Measurements from ENCODE around the gene ZSCAN20.
"Not testable (repeated sequence)": the region's sequence is repeated elsewhere in the genome, so short reads cannot be mapped to it uniquely, and the experiment has no call there.

ZSCAN20 gene

DNA sequence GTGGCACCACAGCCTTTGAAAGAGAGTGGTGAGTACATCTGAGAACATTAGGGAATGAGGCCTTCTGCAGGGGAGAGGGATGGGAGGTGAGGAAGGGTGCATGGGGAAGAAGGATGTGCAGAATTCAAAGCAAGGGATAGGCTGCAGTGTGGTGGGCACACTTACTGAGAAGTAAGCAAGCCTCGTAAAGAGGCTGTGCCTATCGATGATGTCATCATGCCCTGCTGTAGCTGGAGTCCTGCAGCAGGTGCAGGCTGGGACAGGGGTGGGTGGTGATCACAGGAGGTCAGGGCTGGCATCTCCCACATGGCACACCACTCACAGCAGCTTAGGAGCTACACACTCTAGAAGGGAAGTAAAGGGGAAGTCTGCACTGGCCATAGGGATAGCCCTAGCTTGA lies 16.2 kb downstream of the ZSCAN20 start:
- no peak for DNase-seq (ENCODE audit: low read depth)

DNA sequence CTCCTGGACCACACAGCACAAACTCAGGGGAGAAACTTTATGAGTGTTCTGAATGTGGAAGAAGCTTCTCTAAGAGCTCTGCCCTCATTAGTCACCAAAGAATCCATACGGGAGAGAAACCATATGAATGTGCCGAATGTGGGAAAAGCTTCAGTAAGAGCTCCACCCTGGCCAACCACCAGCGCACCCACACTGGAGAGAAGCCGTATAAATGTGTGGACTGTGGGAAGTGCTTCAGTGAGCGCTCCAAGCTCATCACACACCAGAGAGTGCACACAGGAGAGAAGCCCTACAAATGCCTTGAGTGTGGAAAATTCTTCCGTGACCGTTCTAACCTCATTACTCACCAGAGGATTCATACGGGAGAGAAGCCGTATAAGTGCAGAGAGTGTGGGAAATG lies 22.5 kb downstream of the ZSCAN20 start:
- no peak for DNase-seq (ENCODE audit: low read depth)

DNA sequence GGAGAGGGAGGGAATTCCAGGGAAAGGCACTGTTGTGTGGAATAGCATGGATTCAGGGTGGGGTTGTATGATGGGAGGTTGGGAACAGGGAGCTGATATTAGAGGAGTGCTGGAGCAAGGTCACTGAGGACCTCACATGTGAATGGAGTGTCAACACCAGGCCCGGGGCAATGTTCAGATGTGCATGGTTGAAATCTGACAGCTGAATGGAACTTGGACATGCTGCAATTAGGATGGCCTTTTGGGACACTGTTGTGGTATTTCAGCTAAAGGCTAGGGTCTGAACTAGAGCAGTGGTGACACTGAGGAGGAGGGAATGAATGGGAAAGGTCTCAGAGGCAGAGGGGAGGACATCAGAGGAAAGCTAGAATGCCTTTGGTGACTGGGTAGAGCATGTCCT lies 25.0 kb downstream of the ZSCAN20 start:
- DNase-seq (ENCODE audit: low read depth): no peak

DNA sequence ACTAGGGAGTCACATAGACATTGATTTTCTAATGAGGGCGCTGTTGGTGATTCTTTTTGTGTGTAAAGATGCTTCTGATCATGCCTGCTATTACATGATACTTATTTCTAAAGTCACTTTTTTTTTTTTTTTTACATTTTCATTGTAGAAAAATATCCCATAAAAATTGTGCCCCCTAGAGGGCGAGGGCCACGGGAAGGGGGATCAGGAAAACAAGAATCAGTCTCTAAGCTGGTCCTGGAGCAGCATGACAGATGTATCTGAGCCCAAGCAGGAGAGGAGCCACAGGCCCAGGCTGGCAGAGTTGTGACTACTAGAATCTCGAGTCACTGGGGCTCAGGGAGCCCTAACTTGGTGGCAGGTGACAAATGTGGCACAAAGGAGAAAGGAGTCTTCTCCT lies 28.1 kb downstream of the ZSCAN20 start:
- DNase-seq (ENCODE audit: low read depth): no peak

DNA sequence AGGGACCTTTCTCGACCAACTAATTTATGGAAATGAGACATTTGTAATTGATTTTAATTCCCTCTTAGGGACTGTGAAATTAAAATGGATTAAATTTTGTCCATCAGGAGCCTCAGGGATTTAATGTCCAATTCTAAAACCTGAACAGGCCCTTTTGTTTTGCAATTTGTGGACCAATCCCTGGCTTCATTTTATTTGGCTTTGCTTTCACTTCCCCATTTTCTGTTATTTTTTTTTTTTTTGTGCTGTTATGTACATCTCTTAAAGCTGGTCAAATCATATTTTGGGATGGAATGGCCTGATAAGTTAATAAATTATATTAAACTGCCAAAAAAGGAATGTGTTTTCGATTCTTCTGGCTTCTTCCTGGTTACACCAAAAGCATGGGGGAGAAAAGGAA lies 28.9 kb downstream of the ZSCAN20 start:
- no peak for DNase-seq (ENCODE audit: low read depth)

- DNase-seq (ENCODE audit: low read depth): no peak
Observed at GRCh38 chr1:33501774-33502173, 29.3 kb downstream of the ZSCAN20 start.

DNA sequence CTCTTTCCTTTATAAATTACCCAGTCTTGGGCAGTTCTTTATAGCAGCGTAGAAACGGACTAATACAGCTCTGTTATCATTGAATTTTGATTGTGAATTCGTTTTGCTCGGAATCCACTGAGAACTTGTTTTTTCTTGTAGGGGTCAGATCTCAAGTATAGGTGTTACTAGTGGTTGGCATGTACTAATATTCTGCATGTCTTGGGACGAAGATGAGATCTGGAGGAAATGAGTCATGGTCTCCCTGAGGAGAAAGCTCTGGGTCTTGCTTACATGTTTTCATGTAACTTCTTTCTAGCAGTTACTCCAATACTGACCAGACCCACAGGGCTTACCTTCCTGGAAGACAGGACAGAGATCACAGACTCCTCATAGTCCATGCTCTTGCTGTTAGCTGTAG lies 30.3 kb downstream of the ZSCAN20 start:
- no peak for DNase-seq (ENCODE audit: low read depth)

GRCh38 chr1:33503506-33503905 lies 31.1 kb downstream of the ZSCAN20 start:
- DNase-seq (ENCODE audit: low read depth): no peak

GRCh38 chr1:33507661-33508060 lies 35.2 kb downstream of the ZSCAN20 start:
- no peak for DNase-seq (ENCODE audit: low read depth)

GRCh38 chr1:33508151-33508550 lies 35.7 kb downstream of the ZSCAN20 start:
- DNase-seq (ENCODE audit: low read depth): no peak

DNA sequence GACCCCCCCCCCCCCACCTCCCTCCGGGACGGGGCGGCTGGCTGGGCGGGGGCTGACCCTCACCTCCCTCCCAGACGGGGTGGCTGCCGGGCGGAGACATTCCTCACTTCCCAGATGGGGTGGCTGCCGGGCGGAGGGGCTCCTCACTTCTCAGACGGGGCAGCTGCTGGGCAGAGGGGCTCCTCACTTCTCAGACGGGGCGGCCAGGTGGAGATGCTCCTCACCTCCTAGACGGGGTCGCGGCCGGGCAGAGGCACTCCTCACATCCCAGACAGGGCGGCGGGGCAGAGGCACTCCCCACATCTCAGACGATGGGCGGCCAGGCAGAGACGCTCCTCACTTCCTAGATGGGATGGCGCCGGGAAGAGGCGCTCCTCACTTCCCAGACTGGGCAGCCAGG lies 36.8 kb downstream of the ZSCAN20 start:
- DNase-seq (ENCODE audit: low read depth): not testable (repeated sequence)

- no peak for DNase-seq (ENCODE audit: low read depth)
Observed at GRCh38 chr1:33512226-33513011, 40.0 kb downstream of the ZSCAN20 start.

DNA sequence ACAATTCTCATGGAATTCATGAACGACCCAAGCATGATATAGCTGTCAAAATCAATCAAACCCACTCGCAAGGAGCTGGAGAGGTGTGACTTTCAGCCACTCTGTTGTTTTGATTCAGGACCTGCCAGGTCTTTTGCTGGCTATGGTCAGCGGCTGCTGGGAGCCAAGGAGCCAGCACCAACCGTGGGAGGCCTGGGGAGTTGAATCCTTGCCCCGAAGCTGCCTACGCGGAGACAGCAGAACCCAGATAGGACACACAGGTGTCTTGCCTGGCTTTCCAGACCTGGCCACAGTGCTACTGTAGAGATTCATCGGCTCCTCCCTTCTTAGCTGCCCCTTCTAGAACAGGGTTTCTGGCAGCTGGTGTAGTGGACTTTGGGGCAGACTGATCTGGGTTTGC lies 42.7 kb downstream of the ZSCAN20 start:
- no peak for DNase-seq (ENCODE audit: low read depth)

GRCh38 chr1:33515607-33516006 lies 43.2 kb downstream of the ZSCAN20 start:
- no peak for DNase-seq (ENCODE audit: low read depth)

DNA sequence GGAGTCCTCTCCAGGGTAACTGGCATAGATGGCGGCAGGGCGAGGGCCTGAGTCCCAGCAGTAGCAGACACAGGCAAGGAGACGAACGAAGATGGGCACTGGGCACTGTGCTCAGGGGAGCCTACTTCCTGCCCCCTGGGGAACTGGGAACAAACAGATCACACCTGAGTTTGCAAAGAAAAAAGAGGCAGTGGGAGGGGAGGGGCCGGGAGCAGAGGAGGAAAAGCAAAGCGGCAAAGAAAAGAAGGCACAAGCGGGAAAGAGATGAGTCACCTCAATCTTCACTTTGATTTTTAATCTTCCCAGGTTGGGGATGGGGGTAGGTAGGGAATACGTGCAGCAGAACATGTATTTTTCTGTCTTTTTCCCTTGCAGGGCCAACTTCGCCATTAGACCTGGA lies 44.0 kb downstream of the ZSCAN20 start:
- DNase-seq (ENCODE audit: low read depth): no peak

- no peak for DNase-seq (ENCODE audit: low read depth)
Observed at GRCh38 chr1:33516891-33517567, 44.6 kb downstream of the ZSCAN20 start.

DNA sequence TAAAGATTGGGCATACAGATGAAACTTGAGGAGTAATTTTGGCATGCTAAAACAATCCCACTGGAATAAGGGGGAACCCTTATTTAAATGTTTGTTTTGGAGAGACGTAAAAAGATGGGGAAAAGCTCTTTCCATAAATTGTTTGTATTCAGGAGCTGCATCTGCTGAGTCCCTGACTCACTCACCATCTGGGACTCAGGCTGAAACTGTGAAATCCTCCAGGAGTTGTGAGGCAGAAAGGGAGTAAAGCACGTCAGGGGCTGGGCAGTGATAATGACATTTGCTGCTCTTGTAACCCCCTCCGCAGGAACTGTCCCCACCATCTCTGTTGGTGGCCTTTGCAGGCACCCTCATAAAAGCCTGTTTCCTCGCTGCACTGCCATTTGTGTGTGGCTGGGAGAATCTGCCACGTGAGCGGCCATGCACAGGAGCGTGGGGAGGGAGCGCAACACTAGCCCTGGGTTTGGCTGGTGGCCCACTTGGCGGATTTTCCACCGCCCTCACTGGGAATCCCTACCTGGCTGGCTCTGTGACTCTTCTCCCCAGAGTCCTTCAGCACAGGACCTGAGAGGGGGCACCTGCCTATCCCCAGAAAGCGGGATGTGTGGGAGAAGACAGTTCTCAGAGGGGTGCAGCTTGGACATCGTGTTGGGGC lies 45.3 kb downstream of the ZSCAN20 start:
- no peak for DNase-seq (ENCODE audit: low read depth)

DNA sequence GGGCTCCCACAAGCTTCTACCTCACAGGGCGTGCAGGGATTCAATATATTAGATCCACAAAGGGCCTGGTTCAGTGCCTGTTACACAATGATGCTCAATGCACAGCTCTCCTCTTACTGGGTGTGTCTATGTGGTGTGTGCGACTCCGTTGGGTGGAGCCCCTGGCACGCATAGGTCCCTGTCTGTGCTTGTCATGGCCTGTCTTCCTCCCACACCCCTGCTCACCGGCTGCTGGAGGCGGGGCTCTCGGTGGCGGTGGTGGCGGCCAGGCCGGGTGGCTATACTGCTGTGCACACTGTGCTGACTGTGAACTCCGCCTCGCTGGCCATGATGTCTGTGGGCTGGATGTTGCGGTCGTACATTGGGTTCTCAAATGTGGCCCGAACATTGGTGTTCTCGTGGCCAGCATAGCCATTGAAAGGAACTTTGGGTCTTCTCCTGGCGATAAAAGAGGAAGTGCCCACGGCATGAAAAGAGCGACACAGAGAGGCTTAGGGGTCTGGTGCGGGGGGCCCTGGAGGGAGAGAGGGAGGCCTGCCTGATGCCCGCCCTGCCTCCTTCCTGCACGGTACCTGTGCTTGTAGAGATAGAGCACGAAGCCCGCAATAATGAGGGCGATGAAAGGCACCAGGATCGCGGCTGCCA lies 46.9 kb downstream of the ZSCAN20 start:
- no peak for DNase-seq (ENCODE audit: low read depth)

DNA sequence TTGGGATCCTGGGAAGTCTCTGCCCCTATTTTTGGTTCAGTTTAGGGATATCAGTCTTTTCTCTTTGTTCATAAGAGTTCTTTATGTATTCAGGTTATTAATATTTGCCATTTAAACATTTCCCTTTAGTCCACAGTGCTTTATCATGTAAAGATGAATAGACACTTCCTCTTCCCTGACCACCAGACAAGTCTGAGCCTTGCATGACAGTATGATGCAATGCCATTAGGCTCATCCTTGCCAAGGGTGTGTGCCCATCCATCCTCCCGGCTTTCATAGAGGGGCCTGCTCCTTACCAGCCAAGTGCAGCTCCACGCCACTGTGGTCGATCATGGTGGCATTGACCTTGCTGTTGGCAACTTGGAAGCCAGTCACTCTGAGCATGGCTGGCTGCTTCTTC lies 52.1 kb downstream of the ZSCAN20 start:
- no peak for DNase-seq (ENCODE audit: low read depth)

DNA sequence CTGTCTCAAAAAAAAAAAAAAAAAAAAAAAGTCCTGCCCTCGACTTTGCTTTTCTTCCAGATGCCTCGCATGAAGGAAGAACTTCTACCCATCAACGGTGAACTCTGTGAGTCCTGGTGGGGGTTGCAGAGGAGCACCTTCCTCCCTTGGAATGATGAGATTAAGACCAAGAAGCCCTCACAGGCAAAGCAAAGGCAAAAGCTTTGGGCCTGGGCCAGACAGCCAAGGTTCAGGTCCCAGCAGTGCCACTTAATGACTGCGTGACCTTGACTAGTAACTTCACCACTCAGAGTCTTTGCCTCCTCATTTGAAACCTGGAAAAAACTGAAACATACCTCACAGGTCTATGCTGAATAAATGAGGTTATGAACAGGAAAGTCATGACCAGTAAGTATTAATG lies 55.5 kb downstream of the ZSCAN20 start:
- DNase-seq (ENCODE audit: low read depth): no peak

DNA sequence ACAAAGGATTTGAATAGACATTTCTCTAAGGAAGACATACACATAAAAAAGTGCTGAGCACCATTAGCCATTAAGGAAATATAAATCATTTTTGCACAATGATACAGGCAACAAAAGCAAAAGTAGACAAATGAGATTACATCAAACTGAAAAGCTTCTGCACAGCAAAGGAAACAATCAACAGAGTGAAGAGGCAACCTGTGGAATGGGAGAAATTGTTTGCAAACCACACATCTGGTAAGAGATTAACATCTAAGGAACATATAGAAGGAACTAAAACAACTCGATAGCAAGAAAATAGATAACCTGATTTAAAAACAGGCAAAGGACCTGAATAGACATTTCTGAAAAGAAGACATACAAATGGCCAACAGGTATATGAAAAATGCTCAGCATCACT lies 57.5 kb downstream of the ZSCAN20 start:
- DNase-seq (ENCODE audit: low read depth): no peak

GRCh38 chr1:33532250-33532649 lies 59.8 kb downstream of the ZSCAN20 start:
- DNase-seq (ENCODE audit: low read depth): no peak

DNA sequence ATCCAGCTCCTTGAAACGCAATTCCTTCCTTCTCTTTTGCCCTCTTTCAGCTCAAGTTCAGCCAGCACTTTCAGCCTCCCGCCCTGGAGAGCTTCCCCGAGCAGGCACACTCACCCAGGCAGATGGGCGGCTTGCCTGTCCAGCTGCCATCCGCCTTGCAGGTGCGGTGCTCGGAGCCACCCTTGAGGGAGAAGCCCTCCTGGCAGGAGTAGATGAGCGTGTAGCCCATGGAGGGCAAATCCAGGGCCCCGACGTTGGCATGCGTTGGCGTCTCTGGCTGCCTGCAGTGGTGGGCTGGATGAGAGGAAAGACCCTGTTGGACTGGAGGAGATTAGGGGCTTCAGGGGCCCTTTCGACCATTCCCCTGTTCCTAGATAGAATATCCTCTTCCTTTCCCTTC lies 60.5 kb downstream of the ZSCAN20 start:
- no peak for DNase-seq (ENCODE audit: low read depth)
